Measurements from ENCODE around the gene TAF11L2.

DNA sequence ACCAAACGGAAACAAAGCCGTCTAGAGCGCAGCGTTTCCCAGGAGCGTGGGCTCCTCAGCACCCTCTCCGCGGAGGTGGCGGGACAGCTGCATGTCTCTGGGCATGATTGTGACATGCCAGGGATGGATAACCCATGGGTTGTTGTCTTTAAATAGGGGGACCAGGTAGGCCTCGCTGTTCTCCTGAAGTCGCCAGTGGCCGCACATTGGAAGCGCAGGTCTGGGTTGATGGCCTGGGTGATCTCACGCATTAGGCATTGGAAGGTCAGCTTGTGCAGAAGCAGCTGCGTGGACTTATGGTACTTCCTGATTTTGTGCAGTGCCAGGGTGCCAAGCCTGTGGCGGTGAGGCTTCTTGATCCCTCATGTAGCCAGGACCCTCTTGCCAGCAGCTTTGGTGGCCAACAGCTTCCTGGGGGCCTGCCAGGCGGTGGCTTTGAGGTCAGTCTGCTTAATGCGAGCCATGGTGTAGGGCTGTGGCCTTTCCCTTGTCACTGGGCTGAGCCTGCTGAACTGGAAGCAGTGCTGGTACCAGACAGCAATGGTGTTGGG lies 13.8 kb downstream of the TAF11L2 start:
- TF ChIP-seq, protein P1, sequence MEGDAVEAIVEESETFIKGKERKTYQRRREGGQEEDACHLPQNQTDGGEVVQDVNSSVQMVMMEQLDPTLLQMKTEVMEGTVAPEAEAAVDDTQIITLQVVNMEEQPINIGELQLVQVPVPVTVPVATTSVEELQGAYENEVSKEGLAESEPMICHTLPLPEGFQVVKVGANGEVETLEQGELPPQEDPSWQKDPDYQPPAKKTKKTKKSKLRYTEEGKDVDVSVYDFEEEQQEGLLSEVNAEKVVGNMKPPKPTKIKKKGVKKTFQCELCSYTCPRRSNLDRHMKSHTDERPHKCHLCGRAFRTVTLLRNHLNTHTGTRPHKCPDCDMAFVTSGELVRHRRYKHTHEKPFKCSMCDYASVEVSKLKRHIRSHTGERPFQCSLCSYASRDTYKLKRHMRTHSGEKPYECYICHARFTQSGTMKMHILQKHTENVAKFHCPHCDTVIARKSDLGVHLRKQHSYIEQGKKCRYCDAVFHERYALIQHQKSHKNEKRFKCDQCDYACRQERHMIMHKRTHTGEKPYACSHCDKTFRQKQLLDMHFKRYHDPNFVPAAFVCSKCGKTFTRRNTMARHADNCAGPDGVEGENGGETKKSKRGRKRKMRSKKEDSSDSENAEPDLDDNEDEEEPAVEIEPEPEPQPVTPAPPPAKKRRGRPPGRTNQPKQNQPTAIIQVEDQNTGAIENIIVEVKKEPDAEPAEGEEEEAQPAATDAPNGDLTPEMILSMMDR (IDR thresholded peaks at IDR 0.05; ENCODE audit: insufficient read depth, low read length), result no peak
- TF ChIP-seq, protein P2, sequence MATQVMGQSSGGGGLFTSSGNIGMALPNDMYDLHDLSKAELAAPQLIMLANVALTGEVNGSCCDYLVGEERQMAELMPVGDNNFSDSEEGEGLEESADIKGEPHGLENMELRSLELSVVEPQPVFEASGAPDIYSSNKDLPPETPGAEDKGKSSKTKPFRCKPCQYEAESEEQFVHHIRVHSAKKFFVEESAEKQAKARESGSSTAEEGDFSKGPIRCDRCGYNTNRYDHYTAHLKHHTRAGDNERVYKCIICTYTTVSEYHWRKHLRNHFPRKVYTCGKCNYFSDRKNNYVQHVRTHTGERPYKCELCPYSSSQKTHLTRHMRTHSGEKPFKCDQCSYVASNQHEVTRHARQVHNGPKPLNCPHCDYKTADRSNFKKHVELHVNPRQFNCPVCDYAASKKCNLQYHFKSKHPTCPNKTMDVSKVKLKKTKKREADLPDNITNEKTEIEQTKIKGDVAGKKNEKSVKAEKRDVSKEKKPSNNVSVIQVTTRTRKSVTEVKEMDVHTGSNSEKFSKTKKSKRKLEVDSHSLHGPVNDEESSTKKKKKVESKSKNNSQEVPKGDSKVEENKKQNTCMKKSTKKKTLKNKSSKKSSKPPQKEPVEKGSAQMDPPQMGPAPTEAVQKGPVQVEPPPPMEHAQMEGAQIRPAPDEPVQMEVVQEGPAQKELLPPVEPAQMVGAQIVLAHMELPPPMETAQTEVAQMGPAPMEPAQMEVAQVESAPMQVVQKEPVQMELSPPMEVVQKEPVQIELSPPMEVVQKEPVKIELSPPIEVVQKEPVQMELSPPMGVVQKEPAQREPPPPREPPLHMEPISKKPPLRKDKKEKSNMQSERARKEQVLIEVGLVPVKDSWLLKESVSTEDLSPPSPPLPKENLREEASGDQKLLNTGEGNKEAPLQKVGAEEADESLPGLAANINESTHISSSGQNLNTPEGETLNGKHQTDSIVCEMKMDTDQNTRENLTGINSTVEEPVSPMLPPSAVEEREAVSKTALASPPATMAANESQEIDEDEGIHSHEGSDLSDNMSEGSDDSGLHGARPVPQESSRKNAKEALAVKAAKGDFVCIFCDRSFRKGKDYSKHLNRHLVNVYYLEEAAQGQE (IDR thresholded peaks at IDR 0.05; ENCODE audit: insufficient replicate concordance, low read depth), result no peak
- TF ChIP-seq POLR2AphosphoS5 (IDR thresholded peaks at IDR 0.05; ENCODE audit: low read depth), result no peak
- TF ChIP-seq GABPA (IDR thresholded peaks at IDR 0.05; ENCODE audit: low read depth), result no peak
